Calu3 (cell line): Measurements from ENCODE around the gene GCNT1. TPM values are rescaled to one million over a fixed set of nuclear protein-coding genes. Genes with fewer than 3 reads are reported as not detected.
A peak's percentile ranks its signal among the peaks of the same experiment; 100 is the strongest.

Experiments
- Bru-seq: library from RNA; stranded (reverse); fragments of 400-500 nt; gene quantifications from one replicate; lab custom pipeline; 2021; lab: Mats Ljungman, UMichigan
- BruChase-seq, 2 experiments: library from RNA; stranded (reverse); fragments of 400-500 nt; gene quantifications; one replicate each; lab custom pipeline; 2021; lab: Mats Ljungman, UMichigan
- BruUV-seq: library from RNA; stranded (reverse); fragments of 400-500 nt; replicated peaks from 2 replicates; lab custom pipeline; 2021; lab: Mats Ljungman, UMichigan
- CTCF ChIA-PET: fragments of 300-600 bp; sonication (Branson Sonifier 250); formaldehyde crosslinking; loops from one replicate; lab custom pipeline; 2022; ENCODE audit warnings: antibody characterized with exemption; lab: Charles Lee
- DNase-seq: peaks from one replicate; pipeline ENCODE4 v3.0.0; 2022
- H3K27ac Mint-ChIP-seq: one replicate; pipeline ENCODE4 v1.8.0; 2022; ENCODE audit warnings: mixed read lengths; ENCODE audit not compliant: unreplicated experiment
- H3K27me3 Mint-ChIP-seq: one replicate; pipeline ENCODE4 v1.8.0; 2022; ENCODE audit warnings: mixed read lengths; ENCODE audit not compliant: unreplicated experiment
- H3K36me3 Mint-ChIP-seq: one replicate; pipeline ENCODE4 v1.8.0; 2022; ENCODE audit warnings: mild to moderate bottlenecking, moderate library complexity, mixed read lengths; ENCODE audit not compliant: insufficient read depth, unreplicated experiment
- H3K4me1 Mint-ChIP-seq: one replicate; pipeline ENCODE4 v1.8.0; 2022; ENCODE audit warnings: mild to moderate bottlenecking, low read depth, mixed read lengths; ENCODE audit not compliant: unreplicated experiment
- H3K4me3 Mint-ChIP-seq: one replicate; pipeline ENCODE4 v1.8.0; 2022; ENCODE audit warnings: mild to moderate bottlenecking, low read depth, moderate library complexity, mixed read lengths; ENCODE audit not compliant: unreplicated experiment
- H3K9me3 Mint-ChIP-seq: one replicate; pipeline ENCODE4 v1.8.0; 2022; ENCODE audit warnings: low read depth, mixed read lengths; ENCODE audit not compliant: unreplicated experiment
- intact Hi-C: fragments of 100-400 bp; cut with micrococcal nuclease; formaldehyde crosslinking; loops from one replicate; pipeline ENCODE4 v1.10.0; 2022; ENCODE audit not compliant: unreplicated experiment
- long read RNA-seq: library from polyadenylated mRNA; stranded (forward); transcript quantifications from one replicate; pipeline ENCODE4 v2.0.0, GENCODE V29; 2022
- total RNA-seq: library from RNA; stranded (reverse); gene quantifications from 2 replicates; pipeline ENCODE4 v1.2.3, GENCODE V29; 2022
- TF ChIP-seq, protein P1 (sequence below): fragments of 200-600 bp; IDR thresholded peaks from one replicate; pipeline ENCODE4 v1.8.0; 2022; ENCODE audit warnings: antibody characterized with exemption; ENCODE audit not compliant: unreplicated experiment

GCNT1 gene
- 5.0 and 7.9 TPM in 2 replicates for total RNA-seq
- Bru-seq, nascent RNA, result percentile 45 among the genes with signal in this experiment
- BruChase-seq, experiment 1, labeled RNA remaining after a 6-hour chase, result percentile 43 among the genes with signal in this experiment
- percentile 49 among the genes with signal in this experiment for BruChase-seq, experiment 2, labeled RNA remaining after a 2-hour chase
- long read RNA-seq, full-length matches to known transcripts, result 7 of 8 reads
- long read RNA-seq, partial matches to known transcripts, result 0 of 8 reads
- long read RNA-seq, other reads (novel, unspliced or antisense), result 1 of 8 reads

DNA sequence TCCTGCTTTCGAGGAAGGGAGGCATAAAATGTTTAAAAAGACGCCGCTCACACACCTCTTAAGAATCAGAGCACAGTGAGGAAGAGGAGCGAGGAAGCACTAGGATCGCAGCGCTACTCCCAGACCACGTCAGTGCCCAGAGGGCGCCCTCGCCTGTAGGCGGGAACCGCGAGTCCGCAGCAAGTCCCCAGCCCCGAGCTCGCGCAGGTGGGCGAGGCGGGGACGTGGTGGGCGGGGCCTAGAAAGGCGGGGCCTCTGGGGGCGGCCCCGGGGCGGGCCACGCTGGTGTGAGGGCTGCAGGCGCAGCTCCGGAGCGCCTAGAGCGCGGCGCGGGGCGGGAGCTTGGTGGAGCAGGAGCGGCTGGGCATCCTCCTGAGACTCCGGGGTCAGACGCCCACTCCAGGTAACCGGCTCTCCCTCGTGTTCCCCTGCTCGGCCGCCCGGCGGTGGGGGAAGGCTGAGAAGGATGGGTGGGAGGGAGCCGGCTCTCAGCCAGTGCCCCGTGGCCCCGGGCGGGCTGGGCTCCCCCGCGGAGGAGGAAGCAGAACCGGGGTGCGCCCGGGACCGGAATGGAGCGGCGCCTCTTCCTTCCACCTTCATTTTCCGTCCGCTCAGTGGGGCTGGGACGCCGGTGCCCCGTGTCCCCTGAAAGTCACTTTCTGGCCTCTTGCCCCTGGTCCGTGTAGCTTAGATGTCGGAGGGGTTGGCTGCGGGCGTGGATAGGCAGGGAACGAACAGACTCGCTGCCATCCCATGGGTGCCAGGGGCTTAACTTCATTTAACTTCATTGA is at the start of gene GCNT1:
Gene GCNT1, plus strand, starts transcription at position 280 of the 791 bp plus-strand sequence. CDS start 43,200 bp downstream, outside the sequence.
- TF ChIP-seq, protein P1, sequence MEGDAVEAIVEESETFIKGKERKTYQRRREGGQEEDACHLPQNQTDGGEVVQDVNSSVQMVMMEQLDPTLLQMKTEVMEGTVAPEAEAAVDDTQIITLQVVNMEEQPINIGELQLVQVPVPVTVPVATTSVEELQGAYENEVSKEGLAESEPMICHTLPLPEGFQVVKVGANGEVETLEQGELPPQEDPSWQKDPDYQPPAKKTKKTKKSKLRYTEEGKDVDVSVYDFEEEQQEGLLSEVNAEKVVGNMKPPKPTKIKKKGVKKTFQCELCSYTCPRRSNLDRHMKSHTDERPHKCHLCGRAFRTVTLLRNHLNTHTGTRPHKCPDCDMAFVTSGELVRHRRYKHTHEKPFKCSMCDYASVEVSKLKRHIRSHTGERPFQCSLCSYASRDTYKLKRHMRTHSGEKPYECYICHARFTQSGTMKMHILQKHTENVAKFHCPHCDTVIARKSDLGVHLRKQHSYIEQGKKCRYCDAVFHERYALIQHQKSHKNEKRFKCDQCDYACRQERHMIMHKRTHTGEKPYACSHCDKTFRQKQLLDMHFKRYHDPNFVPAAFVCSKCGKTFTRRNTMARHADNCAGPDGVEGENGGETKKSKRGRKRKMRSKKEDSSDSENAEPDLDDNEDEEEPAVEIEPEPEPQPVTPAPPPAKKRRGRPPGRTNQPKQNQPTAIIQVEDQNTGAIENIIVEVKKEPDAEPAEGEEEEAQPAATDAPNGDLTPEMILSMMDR, result no peak
- BruUV-seq, result no TSS peak
- H3K4me3 Mint-ChIP-seq, result peak within 1 kb of the TSS; percentile 92
- CTCF ChIA-PET, result interaction anchor here (0.7 to 0.9 kb wide), 4 partner anchors 12 to 202 kb away, joined by 3 to 5 read pairs (median 3); no protein-coding TSS in a partner anchor
- H3K27me3 Mint-ChIP-seq, result no peaks in the 10 kb centered on the region
- peaks cover 16% of the 10 kb centered on the region for H3K36me3 Mint-ChIP-seq
- intact Hi-C loops, result no loop called here
- DNase-seq, result peak; percentile 95
- peak within 1 kb of the TSS; percentile 45 for H3K27ac Mint-ChIP-seq
- peaks cover 18% of the 10 kb centered on the region for H3K4me1 Mint-ChIP-seq
- no peaks in the 10 kb centered on the region for H3K9me3 Mint-ChIP-seq

DNA sequence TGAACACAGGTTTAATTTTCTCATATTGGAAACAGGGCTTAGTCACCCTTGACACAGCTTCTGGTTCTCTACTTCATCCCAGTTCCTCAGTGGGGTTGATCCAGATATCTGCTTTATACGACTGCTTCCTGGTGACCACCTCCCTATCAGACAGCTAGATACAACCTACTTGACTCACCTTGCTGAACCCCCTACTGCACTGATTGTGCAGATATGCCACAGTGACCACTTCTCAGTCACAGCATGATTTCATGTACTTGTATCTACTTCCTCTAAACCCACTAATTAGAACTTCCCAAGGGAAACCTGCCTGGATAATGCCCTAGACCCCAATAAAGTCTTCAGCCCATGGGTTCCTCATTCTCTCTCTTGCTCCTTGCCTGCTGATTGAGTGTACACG is 46.3 kb upstream of the GCNT1 start:
- Mint-ChIP-seq H3K9me3 (peaks cover 8% of the 10 kb centered on the region), H3K4me1 (peaks cover 26% of the 10 kb centered on the region), H3K4me3 (no peak overlapping the region), H3K36me3 (no peaks in the 10 kb centered on the region), H3K27ac (peak overlapping the region; percentile 81), H3K27me3 (no peaks in the 10 kb centered on the region)
- intact Hi-C loops, result no loop called here
- TF ChIP-seq, protein P1, result no peak
- CTCF ChIA-PET, result no interaction called here
- no peak for DNase-seq
- BruUV-seq, result no TSS peak

DNA sequence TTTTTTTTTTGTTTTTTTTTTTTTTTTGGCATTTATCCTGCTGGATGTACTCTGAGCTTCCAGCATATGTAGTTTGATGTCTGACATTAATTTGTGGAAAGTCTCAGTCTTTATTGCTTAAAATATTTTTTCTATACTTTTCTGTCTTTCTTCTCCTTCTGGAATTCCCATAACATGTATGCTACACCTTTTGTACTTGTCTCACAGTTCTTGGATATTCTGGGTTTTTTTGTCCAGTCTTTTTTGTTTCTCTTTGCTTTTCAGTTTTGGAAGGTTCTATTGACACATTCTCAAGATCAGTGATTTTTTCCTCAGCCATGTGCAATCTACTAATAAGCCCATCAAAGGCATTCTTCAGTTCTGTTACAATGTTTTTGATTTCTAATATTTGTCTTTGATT is 45.3 kb upstream of the GCNT1 start:
- Mint-ChIP-seq H3K36me3 (no peaks in the 10 kb centered on the region), H3K27me3 (no peaks in the 10 kb centered on the region), H3K27ac (peak overlapping the region; percentile 88), H3K4me3 (no peak overlapping the region), H3K4me1 (peaks cover 32% of the 10 kb centered on the region), H3K9me3 (peaks cover 8% of the 10 kb centered on the region)
- CTCF ChIA-PET, result no interaction called here
- intact Hi-C loops, result no loop called here
- TF ChIP-seq, protein P1, result no peak
- no TSS peak for BruUV-seq
- no peak for DNase-seq

DNA sequence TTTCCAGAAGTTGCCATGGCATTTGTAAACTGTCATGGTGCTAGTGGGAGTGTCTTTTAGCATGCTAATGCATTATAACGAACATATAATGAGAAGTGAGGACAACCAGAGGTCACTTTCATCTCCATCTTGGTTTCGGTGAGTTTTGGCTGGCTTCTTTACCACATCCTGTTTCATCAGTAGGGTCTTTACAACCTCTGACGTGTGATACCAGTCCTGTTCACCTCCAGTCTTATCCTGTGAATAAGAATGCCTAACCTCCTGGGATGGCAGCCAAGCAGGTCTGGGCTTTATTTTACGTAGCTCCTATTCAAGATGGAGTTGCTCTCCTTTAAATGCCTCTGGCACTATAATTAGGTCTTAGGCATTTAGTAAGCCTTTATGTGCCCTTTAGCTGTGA is 44.3 kb upstream of the GCNT1 start:
- no peak overlapping the region for H3K4me3 Mint-ChIP-seq
- H3K36me3 Mint-ChIP-seq, result no peaks in the 10 kb centered on the region
- no TSS peak for BruUV-seq
- TF ChIP-seq, protein P1, result no peak
- CTCF ChIA-PET, result no interaction called here
- H3K27ac Mint-ChIP-seq, result peak overlapping the region; percentile 88
- H3K9me3 Mint-ChIP-seq, result peaks cover 8% of the 10 kb centered on the region
- H3K27me3 Mint-ChIP-seq, result no peaks in the 10 kb centered on the region
- intact Hi-C loops, result no loop called here
- no peak for DNase-seq
- peaks cover 36% of the 10 kb centered on the region for H3K4me1 Mint-ChIP-seq
